K562 (cell line): Measurements from ENCODE around the gene ATIC. TPM values are rescaled to one million over a fixed set of nuclear protein-coding genes. Genes with fewer than 3 reads are reported as not detected.

ENCODE experiments used
- BCL6 ChIP-seq: fragments of 250-450 bp; sonication (Bioruptor Pico); IDR thresholded peaks from 2 replicates; pipeline ENCODE4 v1.4.0; 2020
- CCAR2 ChIP-seq: fragments of 200-400 bp; formaldehyde crosslinking; IDR thresholded peaks from 2 replicates; pipeline ENCODE4 v1.6.1; 2017; ENCODE audit warnings: mild to moderate bottlenecking, low read depth, low read length
- CHD1 ChIP-seq: fragments of 200-600 bp; sonication (generic); IDR thresholded peaks from one replicate; pipeline ENCODE4 v1.6.1; 2012; ENCODE audit warnings: mild to moderate bottlenecking, moderate library complexity, low read length, inconsistent platforms
- E2F5 ChIP-seq: sonication (generic); formaldehyde crosslinking; IDR thresholded peaks from 2 replicates; pipeline ENCODE4 v1.8.0; 2022; ENCODE audit warnings: mild to moderate bottlenecking, missing genetic modification reagents
- GTF2A2 ChIP-seq: IDR thresholded peaks from 2 replicates; pipeline ENCODE4 v1.6.1; 2016; ENCODE audit warnings: mild to moderate bottlenecking, missing genetic modification characterization, missing compliant biosample characterization
- MBD2 ChIP-seq: sonication (generic); IDR thresholded peaks from 2 replicates; pipeline ENCODE4 v1.6.1; 2016; ENCODE audit warnings: low read depth, borderline replicate concordance
- MIER1 ChIP-seq: fragments of 450-650 bp; IDR thresholded peaks from 2 replicates; pipeline ENCODE4 v1.6.1; 2016; ENCODE audit warnings: antibody characterized with exemption, mild to moderate bottlenecking, low read depth
- NBN ChIP-seq: fragments of 450-650 bp; IDR thresholded peaks from 2 replicates; pipeline ENCODE4 v1.6.1; 2016; ENCODE audit warnings: low read depth, mild to moderate bottlenecking
- NCOA2 ChIP-seq, 2 experiments: fragments of 450-650 bp; IDR thresholded peaks; 2 replicates each; pipeline ENCODE4 v1.6.1; 2018; ENCODE audit warnings: mild to moderate bottlenecking in 2 of 2, moderate library complexity in 1 of 2; ENCODE audit not compliant: partially characterized antibody in 2 of 2
- NR1H2 ChIP-seq: sonication (generic); formaldehyde crosslinking; IDR thresholded peaks from 2 replicates; pipeline ENCODE4 v1.4.0; 2020; ENCODE audit warnings: mild to moderate bottlenecking, missing genetic modification reagents
- PPARD ChIP-seq: fragments of 250-450 bp; sonication (Bioruptor Pico); IDR thresholded peaks from 2 replicates; pipeline ENCODE4 v1.8.0; 2022; ENCODE audit warnings: inconsistent platforms, mild to moderate bottlenecking, moderate library complexity
- SAFB ChIP-seq: fragments of 200-400 bp; formaldehyde crosslinking; IDR thresholded peaks from 2 replicates; pipeline ENCODE4 v1.6.1; 2017; ENCODE audit warnings: low read depth, low read length, borderline replicate concordance
- SAFB2 ChIP-seq: fragments of 200-400 bp; formaldehyde crosslinking; IDR thresholded peaks from 2 replicates; pipeline ENCODE4 v1.6.1; 2018; ENCODE audit warnings: borderline replicate concordance, low read length, low read depth, moderate library complexity; ENCODE audit not compliant: severe bottlenecking
- TARDBP ChIP-seq: fragments of 450-650 bp; IDR thresholded peaks from 2 replicates; pipeline ENCODE4 v1.6.1; 2016
- TCF15 ChIP-seq: fragments of 250-450 bp; sonication (Bioruptor Pico); IDR thresholded peaks from 2 replicates; pipeline ENCODE4 v1.8.0; 2022; ENCODE audit warnings: moderate library complexity, mild to moderate bottlenecking, inconsistent platforms
- XRCC4 ChIP-seq: IDR thresholded peaks from one replicate; pipeline ENCODE4 v1.6.1; 2011; ENCODE audit not compliant: insufficient read depth, insufficient read length; ENCODE audit errors: extremely low read depth
- YBX1 ChIP-seq: fragments of 450-650 bp; IDR thresholded peaks from 2 replicates; pipeline ENCODE4 v1.7.1; 2016; ENCODE audit warnings: mild to moderate bottlenecking
- ZBTB11 ChIP-seq, 3 experiments: fragments of 200-800 bp in 1 of 3; fragments of 250-450 bp in 1 of 3; fragments of 450-650 bp in 1 of 3; sonication (Bioruptor Pico) in 1 of 3; sonication (Bioruptor generic) in 1 of 3; formaldehyde crosslinking in 1 of 3; IDR thresholded peaks; 2 replicates each; pipeline versions ENCODE4 v1.6.1 to v1.8.0; 2016 to 2022; ENCODE audit warnings: mild to moderate bottlenecking in 2 of 3, missing genetic modification characterization in 2 of 3, missing compliant biosample characterization in 1 of 3, moderate library complexity in 1 of 3
- ZFP91 ChIP-seq: sonication (generic); formaldehyde crosslinking; IDR thresholded peaks from 2 replicates; pipeline ENCODE4 v1.8.0; 2022; ENCODE audit warnings: mild to moderate bottlenecking, missing genetic modification reagents
- ZNF512 ChIP-seq: IDR thresholded peaks from 2 replicates; pipeline ENCODE4 v1.6.1; 2016; ENCODE audit warnings: missing genetic modification characterization, missing compliant biosample characterization
- polyA plus RNA-seq, 8 experiments: library from polyadenylated mRNA; depleted of rRNA in 4 of 8; stranded (reverse) in 5 of 8; unstranded in 3 of 8; fragments of >200 nt; fragmentation: Nextera tagmentation in 2 of 8; fragmentation: Illumina TruSeq in 1 of 8; extraction: Ambion mirVana in 2 of 8; extraction: Trizol in 1 of 8; gene quantifications; 2 replicates each; pipeline versions ENCODE4 v1.2.1 to v1.2.3, GENCODE V29; 2011 to 2014; ENCODE audit warnings: inconsistent platforms in 1 of 8, missing spikeins in 1 of 8
- total RNA-seq, 7 experiments: library from RNA; depleted of rRNA in 6 of 7; stranded (reverse); fragments of >200 nt in 6 of 7; fragmentation: Illumina TruSeq in 2 of 7; extraction: Trizol in 2 of 7; gene quantifications; 2 replicates each; pipeline versions ENCODE4 v1.2.1 to v1.2.3, GENCODE V29; 2011 to 2021; ENCODE audit warnings: low replicate concordance in 1 of 7

The ATIC gene
- total and polyA plus RNA-seq, 9 of the 15 experiments (the other 6 are each of a cell fraction or from before 2014, with no cell fraction given) = 45.6 to 480 (median 212) TPM

GRCh38 chr2:215311625-215312396 is at the start of gene ATIC (continued):
- no peak for TF ChIP-seq SAFB2
- no peak for TF ChIP-seq SAFB
- TF ChIP-seq YBX1 = no peak
- no peak for TF ChIP-seq CCAR2
- TF ChIP-seq MBD2 = peak; percentile 42; the same call in 1 of the 2 replicates
- no peak for TF ChIP-seq CHD1
- no peak for TF ChIP-seq NCOA2 (IDR thresholded peaks at IDR 0.05; ENCODE audit: partially characterized antibody in 2 of 2)
- TF ChIP-seq NBN = no peak
- no peak for TF ChIP-seq XRCC4
- no peak for TF ChIP-seq ZNF512 (tag)
- TF ChIP-seq E2F5 (CRISPR knock-in tag) = no peak
- peak in 1 of 3 experiments; percentile 9; a peak in 2 of 6 replicates for TF ChIP-seq ZBTB11 (CRISPR knock-in tag; IDR thresholded peaks at IDR 0.05)
- TF ChIP-seq MIER1 = no peak
- 0 out of 2 replicates have a peak, but pooled peaks have one; percentile 55 for TF ChIP-seq TARDBP
- no peak for TF ChIP-seq TCF15 (CRISPR knock-in tag)
- TF ChIP-seq ZFP91 = no peak
- TF ChIP-seq NR1H2 (CRISPR knock-in tag) = no peak
- no peak for TF ChIP-seq PPARD (CRISPR knock-in tag)
- TF ChIP-seq BCL6 (CRISPR knock-in tag) = no peak
- TF ChIP-seq GTF2A2 (tag) = no peak
